Uterus (tissue), 4 donors: Measurements from ENCODE around the gene ACTA2. TPM values are rescaled to one million over a fixed set of nuclear protein-coding genes. Genes with fewer than 3 reads are reported as not detected.

ENCODE experiments used
- DNase-seq, 2 donors: peaks; one replicate each; pipeline ENCODE4 v3.0.0-alpha.2; 2019 to 2020
- H3K27ac ChIP-seq, 2 donors: fragments of 200-600 bp; sonication (generic); 1 replicate in 1 of 2; 2 replicates in 1 of 2; pipeline ENCODE4 v1.5.1; 2016 to 2018
- H3K27me3 ChIP-seq, 2 donors: fragments of 200-600 bp; sonication (generic); one replicate each; pipeline ENCODE4 v1.5.1; 2018 to 2019; ENCODE audit warnings: control low read depth in 1 of 2
- H3K36me3 ChIP-seq, 2 donors: fragments of 200-600 bp; sonication (generic); one replicate each; pipeline ENCODE4 v1.5.1; 2019; ENCODE audit warnings: control low read depth in 1 of 2
- H3K4me1 ChIP-seq, 2 donors: fragments of 200-600 bp; sonication (generic); one replicate each; pipeline ENCODE4 v1.5.1; 2018 to 2019; ENCODE audit warnings: control low read depth in 1 of 2
- H3K4me3 ChIP-seq, 2 donors: fragments of 200-600 bp; sonication (generic); 1 replicate in 1 of 2; 2 replicates in 1 of 2; pipeline ENCODE4 v1.5.1; 2018 to 2019; ENCODE audit warnings: mild to moderate bottlenecking in 1 of 2
- H3K9me3 ChIP-seq, 2 donors: fragments of 200-600 bp; sonication (generic); one replicate each; pipeline ENCODE4 v1.5.1; 2019; ENCODE audit warnings: control low read depth in 1 of 2
- CTCF ChIP-seq, 4 experiments: fragments of 200-600 bp in 2 of 4; fragments of 450-650 bp in 2 of 4; sonication (generic) in 2 of 4; IDR thresholded peaks; one replicate each; pipeline ENCODE4 v1.5.1; 2016 to 2019; ENCODE audit warnings: antibody characterized with exemption in 4 of 4, mild to moderate bottlenecking in 2 of 4, moderate library complexity in 1 of 4
- POLR2A ChIP-seq, 2 donors: fragments of 450-650 bp; IDR thresholded peaks; one replicate each; pipeline ENCODE4 v1.6.1; 2016; ENCODE audit warnings: antibody characterized with exemption in 2 of 2, mild to moderate bottlenecking in 1 of 2, moderate library complexity in 1 of 2
- intact Hi-C: fragments of 100-400 bp; cut with DNase I; formaldehyde crosslinking; loops from one replicate; pipeline ENCODE4 v1.15.1; 2023; ENCODE audit warnings: low total_unique reads
- total RNA-seq, 4 donors: library from RNA; depleted of rRNA in 3 of 4; stranded (reverse); fragments of >200 nt in 3 of 4; gene quantifications; one replicate each; pipeline versions ENCODE4 v1.1.0 to v1.2.4, GENCODE V29; 2014 to 2023
- donor health status: DM: yes; HTN: yes; CAD: no.

The ACTA2 gene
- total RNA-seq, 4 donors from 2014 or later: 2,685 to 5,347 (median 3,837) TPM

GRCh38 chr10:88979153-88979562 lies 26.6 kb upstream of the ACTA2 start:
- H3K27me3 ChIP-seq: no peaks in the 10 kb centered on the region
- no peak overlapping the region for H3K4me3 ChIP-seq
- H3K36me3 ChIP-seq: no peaks in the 10 kb centered on the region
- H3K4me1 ChIP-seq: peaks cover 10 to 27% of the 10 kb centered on the region in 2 donors
- no peaks in the 10 kb centered on the region for H3K9me3 ChIP-seq
- H3K27ac ChIP-seq: peak overlapping the region; percentile 83 to 99
- peak; percentile 70 to 74 for DNase-seq
- intact Hi-C loops: no loop called here
- TF ChIP-seq POLR2A (IDR thresholded peaks at IDR 0.05): peak; percentile 19 to 24
- TF ChIP-seq CTCF (IDR thresholded peaks at IDR 0.05): peak in 1 of 4 experiments; percentile 11

- intact Hi-C loops: no loop called here
- H3K4me3 ChIP-seq: no peak overlapping the region
- H3K27me3 ChIP-seq: no peaks in the 10 kb centered on the region
- no peaks in the 10 kb centered on the region for H3K9me3 ChIP-seq
- peaks cover 14 to 34% of the 10 kb centered on the region in 2 donors for H3K4me1 ChIP-seq
- TF ChIP-seq POLR2A (IDR thresholded peaks at IDR 0.05): no peak
- no peak for TF ChIP-seq CTCF (IDR thresholded peaks at IDR 0.05)
- peak overlapping the region; percentile 83 to 99 for H3K27ac ChIP-seq
- DNase-seq: no peak
- H3K36me3 ChIP-seq: no peaks in the 10 kb centered on the region
Measured at GRCh38 chr10:88978463-88978862, 25.9 kb upstream of the ACTA2 start.

GRCh38 chr10:88975377-88975720 lies 22.8 kb upstream of the ACTA2 start:
- Histone ChIP-seq H3K36me3 (no peaks in the 10 kb centered on the region), H3K4me1 (peaks cover 10 to 22% of the 10 kb centered on the region in 2 donors), H3K9me3 (no peaks in the 10 kb centered on the region), H3K27me3 (no peaks in the 10 kb centered on the region), H3K27ac (peak overlapping the region; percentile 82 to 95), H3K4me3 (peak overlapping the region; percentile 33 to 39)
- no peak for DNase-seq
- intact Hi-C loops: no loop called here
- no peak for TF ChIP-seq CTCF (IDR thresholded peaks at IDR 0.05)
- no peak for TF ChIP-seq POLR2A (IDR thresholded peaks at IDR 0.05)

- H3K27me3 ChIP-seq: no peaks in the 10 kb centered on the region
- peak overlapping the region; percentile 82 to 95 for H3K27ac ChIP-seq
- TF ChIP-seq POLR2A (IDR thresholded peaks at IDR 0.05): no peak
- no peak for TF ChIP-seq CTCF (IDR thresholded peaks at IDR 0.05)
- no peaks in the 10 kb centered on the region for H3K36me3 ChIP-seq
- DNase-seq: no peak
- H3K9me3 ChIP-seq: no peaks in the 10 kb centered on the region
- peak overlapping the region; percentile 33 to 39 for H3K4me3 ChIP-seq
- peaks cover 4 to 16% of the 10 kb centered on the region in 2 donors for H3K4me1 ChIP-seq
- intact Hi-C loops: no loop called here
Measured at GRCh38 chr10:88974446-88975376, 22.1 kb upstream of the ACTA2 start.

- Histone ChIP-seq H3K9me3 (no peaks in the 10 kb centered on the region), H3K36me3 (no peaks in the 10 kb centered on the region), H3K27me3 (no peaks in the 10 kb centered on the region), H3K27ac (peak overlapping the region; percentile 82 to 95), H3K4me1 (peaks cover 4 to 14% of the 10 kb centered on the region in 2 donors), H3K4me3 (no peak overlapping the region)
- intact Hi-C loops: no loop called here
- DNase-seq: no peak
- TF ChIP-seq CTCF (IDR thresholded peaks at IDR 0.05) (no peak), POLR2A (IDR thresholded peaks at IDR 0.05) (no peak)
Measured at GRCh38 chr10:88974012-88974411, 21.4 kb upstream of the ACTA2 start.
